GM21381 (cell line): ENCODE measurements around the gene RPS6KA2.
"Not testable (repeated sequence)": the region's sequence is repeated elsewhere in the genome, so short reads cannot be mapped to it uniquely, and the experiment has no call there.

ENCODE experiments used
- ATAC-seq: cut with Tn5 transposase; IDR thresholded peaks from one replicate; pipeline ENCODE4 v1.9.1; 2021; ENCODE audit warnings: mild to moderate bottlenecking, moderate library complexity; ENCODE audit not compliant: unreplicated experiment

RPS6KA2 gene

GRCh38 chr6:166595949-166596348 is 31.1 kb downstream of the RPS6KA2 start:
- ATAC-seq: no peak

GRCh38 chr6:166595061-166595780 is 31.8 kb downstream of the RPS6KA2 start:
- no peak for ATAC-seq

- ATAC-seq: no peak
Observed at GRCh38 chr6:166592821-166593220, 34.2 kb downstream of the RPS6KA2 start.

GRCh38 chr6:166591961-166592520 is 35.0 kb downstream of the RPS6KA2 start:
- no peak for ATAC-seq

- ATAC-seq: no peak
Observed at GRCh38 chr6:166591026-166591425, 36.0 kb downstream of the RPS6KA2 start.

- no peak for ATAC-seq
Observed at GRCh38 chr6:166589786-166590574, 37.1 kb downstream of the RPS6KA2 start.

- ATAC-seq: no peak
Observed at GRCh38 chr6:166589337-166589731, 37.7 kb downstream of the RPS6KA2 start.

- ATAC-seq: no peak
Observed at GRCh38 chr6:166588691-166589336, 38.2 kb downstream of the RPS6KA2 start.

- ATAC-seq: peak; percentile 80
Observed at GRCh38 chr6:166587631-166588413, 39.2 kb downstream of the RPS6KA2 start.

- peak; percentile 70 for ATAC-seq
Observed at GRCh38 chr6:166586424-166587156, 40.5 kb downstream of the RPS6KA2 start, which contains the start of gene RAMACL. Gene RAMACL (minus strand): TSS chr6:166586678. CDS start chr6:166586477, 201 bp downstream.

- ATAC-seq: no peak
Observed at GRCh38 chr6:166584853-166585429, 42.1 kb downstream of the RPS6KA2 start.

- ATAC-seq: no peak
Observed at GRCh38 chr6:166584155-166584554, 42.9 kb downstream of the RPS6KA2 start.

GRCh38 chr6:166583230-166583965 is 43.7 kb downstream of the RPS6KA2 start:
- ATAC-seq: no peak

- no peak for ATAC-seq
Observed at GRCh38 chr6:166582258-166582657, 44.8 kb downstream of the RPS6KA2 start.

- ATAC-seq: not testable (repeated sequence)
Observed at GRCh38 chr6:166581801-166582200, 45.2 kb downstream of the RPS6KA2 start.

- ATAC-seq: no peak
Observed at GRCh38 chr6:166581091-166581511, 46.0 kb downstream of the RPS6KA2 start.

GRCh38 chr6:166580076-166581050 is 46.7 kb downstream of the RPS6KA2 start:
- no peak for ATAC-seq
